ENCODE results near the gene TFDP3. TPM values are rescaled to one million over a fixed set of nuclear protein-coding genes. Genes with fewer than 3 reads are reported as not detected.

TFDP3 gene
- total RNA-seq, 2 donors from 2014 or later: 2.9 TPM; not detected in 1

DNA sequence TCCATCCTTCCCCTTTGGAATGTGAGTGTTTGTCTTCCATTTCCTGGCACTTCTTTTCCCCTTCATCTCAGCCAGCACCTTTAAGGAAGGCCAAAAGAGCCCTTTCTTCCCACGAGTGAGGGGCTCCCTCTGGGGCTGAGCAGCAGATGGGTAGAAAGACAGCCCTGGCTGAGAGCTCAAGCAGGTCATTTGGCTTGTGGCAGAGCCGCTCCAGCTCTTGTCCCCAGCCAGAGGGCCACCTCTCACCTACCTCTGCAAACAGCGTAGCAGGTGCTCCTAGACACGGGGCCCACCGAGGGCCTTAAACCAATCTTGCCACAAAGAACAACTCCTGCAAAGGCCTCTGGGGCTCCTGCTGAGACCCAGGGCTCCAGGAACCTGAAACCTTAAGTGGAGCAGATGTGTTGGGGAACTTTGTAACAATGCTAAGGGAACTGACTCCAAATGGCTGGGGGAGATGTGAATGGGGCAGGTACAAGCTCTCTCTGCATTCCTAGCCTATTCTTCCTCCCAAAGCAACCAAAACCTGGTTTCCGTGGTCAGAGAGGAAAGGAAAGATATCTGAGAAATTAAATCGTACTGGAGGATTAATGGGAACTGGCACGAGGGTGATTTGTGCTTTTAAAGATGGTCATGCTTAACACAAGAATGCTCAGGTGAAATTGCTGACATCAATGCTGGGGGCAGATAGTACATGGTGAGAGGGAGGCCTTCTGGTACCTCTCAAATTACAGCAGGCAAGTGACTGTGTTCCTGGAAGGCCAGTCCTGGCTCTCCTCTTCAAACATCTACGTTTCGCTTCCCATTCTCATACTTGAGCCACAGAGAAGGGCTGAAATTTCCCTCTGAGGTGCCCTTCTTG, 27.0 kb downstream of the TFDP3 start:
- Histone ChIP-seq H3K27me3 (replicated peaks; ENCODE audit: insufficient read depth) (no peaks in the 10 kb centered on the region), H3K4me1 (replicated peaks) (no peaks in the 10 kb centered on the region), H3K27ac (no peak overlapping the region), H3K4me3 (no peak overlapping the region), H3K36me3 (no peaks in the 10 kb centered on the region), H3K9me3 (no peaks in the 10 kb centered on the region)
- DNase-seq (ENCODE audit: low spot score): no peak
- TF ChIP-seq POLR2AphosphoS5 (IDR thresholded peaks at IDR 0.05) (no peak), POLR2A (IDR thresholded peaks at IDR 0.05) (no peak)
- TF ChIP-seq, protein P1, sequence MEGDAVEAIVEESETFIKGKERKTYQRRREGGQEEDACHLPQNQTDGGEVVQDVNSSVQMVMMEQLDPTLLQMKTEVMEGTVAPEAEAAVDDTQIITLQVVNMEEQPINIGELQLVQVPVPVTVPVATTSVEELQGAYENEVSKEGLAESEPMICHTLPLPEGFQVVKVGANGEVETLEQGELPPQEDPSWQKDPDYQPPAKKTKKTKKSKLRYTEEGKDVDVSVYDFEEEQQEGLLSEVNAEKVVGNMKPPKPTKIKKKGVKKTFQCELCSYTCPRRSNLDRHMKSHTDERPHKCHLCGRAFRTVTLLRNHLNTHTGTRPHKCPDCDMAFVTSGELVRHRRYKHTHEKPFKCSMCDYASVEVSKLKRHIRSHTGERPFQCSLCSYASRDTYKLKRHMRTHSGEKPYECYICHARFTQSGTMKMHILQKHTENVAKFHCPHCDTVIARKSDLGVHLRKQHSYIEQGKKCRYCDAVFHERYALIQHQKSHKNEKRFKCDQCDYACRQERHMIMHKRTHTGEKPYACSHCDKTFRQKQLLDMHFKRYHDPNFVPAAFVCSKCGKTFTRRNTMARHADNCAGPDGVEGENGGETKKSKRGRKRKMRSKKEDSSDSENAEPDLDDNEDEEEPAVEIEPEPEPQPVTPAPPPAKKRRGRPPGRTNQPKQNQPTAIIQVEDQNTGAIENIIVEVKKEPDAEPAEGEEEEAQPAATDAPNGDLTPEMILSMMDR (IDR thresholded peaks at IDR 0.05): no peak
- intact Hi-C loops (cut with DNase I): no loop called here
- WGBS: 51% methylated on average over 8 of the region's 10 CpGs

DNA sequence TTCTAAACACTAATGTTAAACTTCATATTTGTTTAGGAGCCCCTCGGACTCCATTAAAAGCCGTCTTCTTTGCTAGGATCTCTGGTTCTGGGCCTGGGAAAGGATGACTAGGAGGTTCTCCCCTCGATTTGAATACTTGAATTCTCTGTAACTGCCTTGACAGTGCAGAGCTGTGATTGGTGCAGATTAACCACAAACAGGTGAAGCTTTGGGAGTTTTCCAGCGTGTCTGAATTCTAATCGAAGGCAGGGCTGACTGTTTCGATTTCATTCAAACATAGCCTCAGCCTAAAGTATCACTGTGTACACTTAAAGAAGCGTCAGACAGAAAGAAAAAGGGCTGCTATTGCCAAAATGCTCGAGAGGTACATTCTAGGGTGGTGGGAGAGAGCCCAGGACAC, 29.0 kb downstream of the TFDP3 start:
- Histone ChIP-seq H3K4me1 (replicated peaks) (no peaks in the 10 kb centered on the region), H3K4me3 (no peak overlapping the region), H3K9me3 (no peaks in the 10 kb centered on the region), H3K27ac (no peak overlapping the region), H3K36me3 (no peaks in the 10 kb centered on the region), H3K27me3 (replicated peaks; ENCODE audit: insufficient read depth) (no peaks in the 10 kb centered on the region)
- intact Hi-C loops (cut with DNase I): no loop called here
- TF ChIP-seq POLR2A (IDR thresholded peaks at IDR 0.05) (no peak), POLR2AphosphoS5 (IDR thresholded peaks at IDR 0.05) (no peak)
- TF ChIP-seq, protein P1 (IDR thresholded peaks at IDR 0.05): no peak
- DNase-seq (ENCODE audit: low spot score): no peak
- 45% methylated on average over 8 of the region's 8 CpGs for WGBS

DNA sequence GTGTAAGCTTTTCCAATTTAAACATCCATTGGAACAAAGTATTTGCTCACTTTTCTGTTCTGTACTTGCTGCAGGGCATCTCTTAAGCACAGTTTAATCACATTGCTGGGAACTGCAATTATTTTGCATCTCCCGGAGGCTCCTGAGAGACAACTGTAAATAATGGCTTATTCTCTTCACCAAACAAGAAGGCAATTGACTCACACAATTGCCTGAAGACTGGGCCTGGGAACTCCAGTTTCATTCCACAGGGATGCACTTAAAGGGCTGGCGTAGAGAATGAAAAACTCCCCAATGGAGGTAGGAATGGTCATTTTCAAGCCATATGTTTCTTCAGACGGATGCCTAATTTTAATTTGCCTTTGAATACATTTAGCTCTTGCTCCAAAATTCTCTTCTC, 29.5 kb downstream of the TFDP3 start:
- H3K9me3 ChIP-seq: no peaks in the 10 kb centered on the region
- no peak overlapping the region for H3K4me3 ChIP-seq
- H3K27me3 ChIP-seq (replicated peaks; ENCODE audit: insufficient read depth): no peaks in the 10 kb centered on the region
- no peak for DNase-seq (ENCODE audit: low spot score)
- no peaks in the 10 kb centered on the region for H3K4me1 ChIP-seq (replicated peaks)
- WGBS: 79% methylated on average over 3 of the region's 3 CpGs
- intact Hi-C loops (cut with DNase I): no loop called here
- H3K27ac ChIP-seq: no peak overlapping the region
- no peaks in the 10 kb centered on the region for H3K36me3 ChIP-seq
- TF ChIP-seq POLR2AphosphoS5 (IDR thresholded peaks at IDR 0.05) (no peak), POLR2A (IDR thresholded peaks at IDR 0.05) (no peak)
- TF ChIP-seq, protein P1 (IDR thresholded peaks at IDR 0.05): no peak

DNA sequence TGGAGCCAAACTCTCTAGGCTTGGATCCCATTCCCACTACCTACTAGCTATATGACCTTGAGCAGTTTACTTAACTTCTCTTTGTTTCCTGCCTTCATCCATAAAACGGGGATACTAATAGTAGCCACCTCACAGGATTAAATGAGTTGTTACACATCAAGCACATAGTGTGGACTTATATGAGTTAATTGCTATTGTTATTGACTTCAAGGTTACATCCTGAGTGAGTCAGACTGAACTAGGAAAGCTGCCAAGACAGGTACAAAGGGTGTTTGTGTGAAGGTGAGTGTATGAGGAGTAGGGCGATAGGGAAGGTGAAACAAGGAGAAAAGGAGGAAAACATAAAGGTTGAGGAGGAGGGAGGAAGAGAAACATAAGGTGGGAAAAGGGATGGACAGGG, 32.2 kb downstream of the TFDP3 start:
- Histone ChIP-seq H3K27me3 (replicated peaks; ENCODE audit: insufficient read depth) (no peaks in the 10 kb centered on the region), H3K4me1 (replicated peaks) (no peaks in the 10 kb centered on the region), H3K4me3 (no peak overlapping the region), H3K36me3 (no peaks in the 10 kb centered on the region), H3K9me3 (no peaks in the 10 kb centered on the region), H3K27ac (no peak overlapping the region)
- intact Hi-C loops (cut with DNase I): no loop called here
- no peak for DNase-seq (ENCODE audit: low spot score)
- WGBS: 52% methylated on average over 2 of the region's 2 CpGs
- TF ChIP-seq, protein P1 (IDR thresholded peaks at IDR 0.05): no peak
- TF ChIP-seq POLR2A (IDR thresholded peaks at IDR 0.05): no peak
- no peak for TF ChIP-seq POLR2AphosphoS5 (IDR thresholded peaks at IDR 0.05)

DNA sequence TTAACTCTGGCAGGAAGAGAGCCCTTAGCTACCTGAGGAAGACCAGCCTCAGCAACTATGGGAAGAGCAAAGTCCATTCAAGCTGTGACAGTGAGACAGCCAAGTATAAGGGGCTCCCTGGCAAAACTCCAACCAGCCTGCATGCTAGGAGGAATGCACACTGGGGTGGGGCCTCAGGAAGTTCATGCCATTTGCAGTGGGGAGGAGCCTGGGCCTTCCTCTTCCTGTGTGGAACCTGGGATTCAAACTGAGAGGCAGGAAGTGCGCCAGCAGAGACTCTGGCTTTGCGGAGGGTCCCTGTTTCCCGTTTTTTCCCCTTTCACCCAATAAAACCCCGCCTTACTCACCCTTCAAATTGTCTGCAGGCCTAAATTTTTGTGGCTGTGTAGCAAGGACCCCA, 33.0 kb downstream of the TFDP3 start:
- no peak for DNase-seq (ENCODE audit: low spot score)
- Histone ChIP-seq H3K27me3 (replicated peaks; ENCODE audit: insufficient read depth) (no peaks in the 10 kb centered on the region), H3K36me3 (no peaks in the 10 kb centered on the region), H3K4me1 (replicated peaks) (no peaks in the 10 kb centered on the region), H3K9me3 (no peaks in the 10 kb centered on the region), H3K4me3 (no peak overlapping the region), H3K27ac (no peak overlapping the region)
- intact Hi-C loops (cut with DNase I): no loop called here
- TF ChIP-seq POLR2AphosphoS5 (IDR thresholded peaks at IDR 0.05): no peak
- TF ChIP-seq, protein P1 (IDR thresholded peaks at IDR 0.05): no peak
- TF ChIP-seq POLR2A (IDR thresholded peaks at IDR 0.05): no peak
- WGBS: 97% methylated on average over 4 of the region's 4 CpGs
